ENCODE measurements around the gene POTEG.
"Not testable (repeated sequence)": the region's sequence is repeated elsewhere in the genome, so short reads cannot be mapped to it uniquely, and the experiment has no call there.

POTEG gene

GRCh38 chr14:19434241-19434640 is at the start of gene POTEG:
POTEG (minus strand) TSS chr14:19434341; CDS start chr14:19434289, 52 bp downstream.
- DNase-seq: not testable (repeated sequence)

DNA sequence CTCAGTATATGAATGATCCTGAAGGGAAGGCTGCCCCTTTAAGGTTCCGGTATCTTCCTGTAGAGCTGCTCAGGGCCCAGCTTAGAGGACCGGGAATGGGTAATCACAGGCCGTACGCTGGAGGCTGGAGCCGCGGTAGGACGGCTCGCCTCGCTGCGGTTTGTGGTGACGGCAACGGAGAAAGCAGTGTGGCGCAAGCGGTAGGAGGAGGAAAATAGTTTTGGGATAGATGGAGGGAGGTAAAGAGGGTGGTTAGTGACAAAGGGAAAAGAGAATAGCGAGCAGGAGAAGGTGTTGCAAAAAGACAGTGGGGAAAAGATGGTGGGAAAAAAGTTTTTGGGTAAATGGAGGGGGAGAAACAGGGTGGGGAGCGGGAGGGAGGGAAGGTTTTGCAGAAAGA is 48.0 kb upstream of the POTEG start:
- DNase-seq: not testable (repeated sequence)

DNA sequence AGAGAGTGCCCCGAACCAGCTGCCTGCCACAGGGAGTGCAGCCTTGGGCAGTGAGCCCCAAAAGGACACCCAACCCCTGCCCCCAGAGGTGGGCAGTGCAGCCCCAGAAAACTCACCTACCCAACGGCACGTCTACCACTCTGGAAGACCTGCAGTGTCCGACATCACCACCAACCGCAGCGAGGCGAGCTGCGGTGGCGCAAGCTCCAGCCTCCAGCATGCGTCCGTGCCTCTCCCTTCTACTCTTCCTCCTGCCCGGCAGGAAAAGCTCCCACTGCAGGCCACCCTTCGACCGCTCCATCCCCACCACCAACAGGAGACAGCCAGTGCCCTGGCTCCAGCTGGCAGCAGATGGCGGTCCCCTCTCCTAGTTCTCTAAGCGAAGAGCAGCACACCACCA is 47.3 kb upstream of the POTEG start:
- not testable (repeated sequence) for DNase-seq

- not testable (repeated sequence) for DNase-seq
Observed at GRCh38 chr14:19480491-19480890, 46.4 kb upstream of the POTEG start.

DNA sequence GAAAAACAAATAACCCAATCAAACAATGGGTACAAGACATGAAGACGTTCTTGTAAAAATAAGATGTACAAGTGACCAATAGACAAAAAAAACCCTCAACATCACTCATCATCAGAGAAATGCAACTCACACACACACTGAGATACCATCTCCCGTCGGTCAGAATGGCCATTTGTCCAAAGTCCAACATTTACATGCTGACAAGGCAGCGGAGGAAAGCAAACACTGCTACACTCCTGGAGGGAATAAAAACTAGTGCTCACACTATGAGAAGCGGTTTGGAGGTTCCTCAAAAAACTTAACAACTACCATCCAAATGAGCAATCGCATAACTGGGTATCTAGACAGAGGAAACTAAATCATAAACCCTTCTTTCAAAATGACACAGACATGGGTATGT is 11.6 kb upstream of the POTEG start:
- not testable (repeated sequence) for DNase-seq

DNA sequence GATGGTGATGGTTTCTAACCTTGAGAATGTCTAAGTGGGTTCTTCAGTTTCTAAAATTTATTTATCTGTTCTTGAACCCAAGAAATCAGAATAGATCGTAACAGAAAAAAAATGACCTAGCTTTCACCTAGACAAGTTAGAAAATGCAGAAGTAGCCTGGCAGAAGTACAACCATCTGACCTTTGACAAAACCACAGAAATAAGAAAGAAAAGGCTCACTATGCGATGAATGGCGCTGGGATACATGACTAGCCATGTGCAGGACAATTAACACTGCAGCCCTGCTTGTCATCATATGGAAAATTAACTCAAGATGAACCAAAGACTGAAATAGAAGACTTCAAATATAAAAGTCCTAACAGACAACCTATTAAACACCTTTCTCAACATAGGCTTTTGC is 5.7 kb upstream of the POTEG start:
- not testable (repeated sequence) for DNase-seq

GRCh38 chr14:19439219-19439618 is 5.1 kb upstream of the POTEG start:
- DNase-seq: not testable (repeated sequence)

- not testable (repeated sequence) for DNase-seq
Observed at GRCh38 chr14:19437126-19437443, 2.9 kb upstream of the POTEG start.

DNA sequence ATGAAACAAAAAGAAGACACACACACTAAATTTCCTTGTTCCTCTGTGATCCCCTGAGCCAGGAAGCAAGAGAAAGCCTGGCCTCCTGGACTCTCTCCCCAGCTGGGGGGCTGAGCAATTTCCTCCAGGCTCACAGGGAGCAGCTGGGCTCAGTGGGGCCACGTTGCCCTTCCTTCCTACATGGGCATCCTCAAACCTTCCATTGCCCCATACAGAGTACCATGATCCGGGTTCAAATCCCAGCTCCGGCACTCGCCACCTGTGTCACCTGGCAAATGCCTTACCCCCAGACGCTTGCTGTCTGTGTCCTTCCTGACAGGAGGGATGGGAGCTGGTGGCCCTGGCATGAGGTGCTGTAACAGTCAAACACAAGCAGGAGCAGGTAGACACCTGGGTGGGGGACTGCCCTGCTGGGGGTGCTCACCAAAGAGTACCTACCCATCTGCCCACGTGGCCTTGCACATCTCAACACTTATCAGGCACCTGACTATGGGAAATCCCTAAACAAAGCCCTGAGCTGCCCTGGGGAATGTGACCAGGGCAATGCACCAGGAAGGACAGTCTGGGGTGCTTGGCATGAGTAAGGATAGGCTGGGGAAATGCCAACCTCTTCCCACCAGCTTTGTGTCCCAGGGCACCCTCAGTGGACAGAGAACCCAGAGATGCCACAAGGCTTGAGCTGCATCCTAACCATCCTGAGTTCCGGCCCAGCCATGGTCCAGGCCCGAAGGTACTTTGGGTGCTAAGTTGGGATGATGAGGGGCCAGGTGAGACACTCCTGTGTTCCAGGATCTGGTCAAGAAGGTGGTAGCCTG is 2.4 kb upstream of the POTEG start:
- not testable (repeated sequence) for DNase-seq

- not testable (repeated sequence) for DNase-seq
Observed at GRCh38 chr14:19435852-19436251, 1.7 kb upstream of the POTEG start.

- DNase-seq: not testable (repeated sequence)
Observed at GRCh38 chr14:19434891-19435290, 750 bp upstream of the POTEG start.

DNA sequence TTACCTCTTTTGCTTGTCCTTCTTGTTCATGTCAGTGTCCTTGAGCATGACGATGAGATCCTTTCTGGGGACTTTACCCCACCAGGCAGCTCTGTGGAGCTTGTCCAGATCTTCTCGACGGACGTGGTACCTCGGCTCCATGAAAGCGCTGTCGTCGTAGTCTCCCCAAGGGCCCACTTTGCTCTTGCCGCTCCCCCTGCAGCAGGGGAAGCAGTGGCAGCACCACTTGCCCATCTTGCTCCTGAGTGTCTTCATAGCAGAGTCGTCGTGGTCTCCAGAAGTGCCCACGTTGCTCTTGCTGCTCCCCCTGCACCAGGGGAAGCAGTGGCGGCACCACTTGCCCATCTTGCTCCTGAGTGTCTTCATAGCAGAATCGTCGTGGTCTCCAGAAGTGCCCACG is 376 bp downstream of the POTEG start:
- not testable (repeated sequence) for DNase-seq

DNA sequence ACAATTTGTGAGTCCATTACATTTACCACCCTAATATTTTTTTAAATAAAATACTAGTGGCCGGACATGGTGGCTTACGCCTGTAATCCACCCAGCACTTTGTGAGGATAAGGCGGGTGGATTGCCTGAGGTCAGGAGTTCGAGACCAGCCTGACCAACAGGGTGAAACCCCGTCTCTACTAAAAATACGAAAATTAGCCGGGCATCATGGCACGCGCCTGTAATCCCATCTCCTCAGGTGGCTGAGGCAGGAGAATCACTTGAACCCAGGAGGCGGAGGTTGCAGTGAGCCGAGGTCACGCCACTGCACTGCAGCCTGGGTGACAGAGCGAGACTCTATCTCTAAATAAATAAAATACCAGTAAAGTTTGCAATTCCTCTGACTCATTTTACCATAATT is 25.6 kb downstream of the POTEG start:
- DNase-seq: not testable (repeated sequence)

DNA sequence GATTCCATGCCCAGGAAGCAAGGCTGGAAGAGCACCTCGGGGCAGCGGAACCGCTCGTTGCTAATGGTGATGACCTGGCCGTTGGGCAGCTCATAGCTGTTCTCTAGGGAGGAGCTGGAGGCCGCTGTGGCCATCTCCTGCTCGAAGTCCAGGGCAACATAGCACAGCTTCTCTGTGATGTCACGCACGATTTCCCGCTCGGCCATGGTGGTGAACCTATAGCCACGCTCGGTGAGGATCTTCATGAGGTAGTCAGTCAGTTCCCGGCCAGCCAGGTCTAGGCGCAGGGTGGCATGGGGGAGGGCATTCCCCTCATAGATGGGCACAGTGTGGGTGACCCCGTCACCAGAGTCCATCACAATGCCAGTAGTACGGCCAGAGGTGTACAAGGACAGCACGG is 32.0 kb downstream of the POTEG start:
- not testable (repeated sequence) for DNase-seq

DNA sequence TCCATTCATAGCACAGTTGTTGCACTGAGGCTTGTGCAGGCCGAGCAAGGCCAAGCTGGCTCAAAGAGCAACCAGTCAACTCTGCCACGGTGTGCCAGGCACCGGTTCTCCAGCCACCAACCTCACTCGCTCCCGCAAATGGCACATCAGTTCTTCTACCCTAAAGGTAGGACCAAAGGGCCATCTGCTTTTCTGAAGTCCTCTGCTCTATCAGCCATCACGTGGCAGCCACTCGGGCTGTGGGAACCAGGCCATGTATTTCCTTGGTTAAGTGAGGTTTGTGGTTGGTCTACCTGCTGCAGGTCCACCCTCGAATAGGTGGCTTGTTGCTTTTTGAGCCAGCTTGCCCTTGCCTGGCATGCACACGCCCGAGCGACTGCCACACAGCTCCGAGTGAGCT is 39.4 kb downstream of the POTEG start:
- not testable (repeated sequence) for DNase-seq

DNA sequence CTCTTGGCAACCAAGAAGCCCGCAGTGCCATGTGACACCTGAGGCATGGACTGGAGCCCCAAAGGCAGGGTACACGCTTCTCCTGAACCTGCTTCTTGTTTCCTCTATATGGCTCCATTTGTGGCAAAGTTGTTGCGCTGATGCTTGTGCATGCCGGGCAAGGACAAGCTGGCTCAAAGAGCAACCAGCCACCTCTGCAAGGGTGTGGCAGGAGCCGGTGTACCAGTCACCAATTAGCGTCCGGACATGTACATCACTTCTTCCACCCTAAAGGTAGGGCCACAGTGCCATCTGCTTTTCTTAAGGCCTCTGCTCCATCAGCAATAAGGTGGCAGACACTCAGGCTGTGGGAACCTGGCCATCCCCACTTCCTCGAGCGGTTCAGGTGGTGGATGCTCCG is 43.9 kb downstream of the POTEG start:
- not testable (repeated sequence) for DNase-seq

DNA sequence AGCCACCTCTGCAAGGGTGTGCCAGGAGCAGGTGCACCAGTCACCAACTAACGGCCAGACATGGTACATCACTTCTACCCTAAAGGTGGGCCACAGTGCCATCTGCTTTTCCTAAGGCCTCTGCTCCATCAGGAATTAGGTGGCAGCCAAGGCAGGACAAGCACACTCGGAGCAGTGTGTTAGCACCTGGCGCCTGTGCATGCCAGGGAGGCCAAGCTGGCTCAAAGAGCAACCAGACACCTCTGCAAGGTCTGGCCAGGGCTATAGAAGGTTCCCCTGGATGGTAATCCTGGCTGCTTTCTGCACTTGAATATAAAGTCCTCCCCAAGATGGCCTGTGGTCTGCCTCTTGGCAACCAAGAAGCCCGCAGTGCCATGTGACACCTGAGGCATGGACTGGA is 45.4 kb downstream of the POTEG start:
- not testable (repeated sequence) for DNase-seq

DNA sequence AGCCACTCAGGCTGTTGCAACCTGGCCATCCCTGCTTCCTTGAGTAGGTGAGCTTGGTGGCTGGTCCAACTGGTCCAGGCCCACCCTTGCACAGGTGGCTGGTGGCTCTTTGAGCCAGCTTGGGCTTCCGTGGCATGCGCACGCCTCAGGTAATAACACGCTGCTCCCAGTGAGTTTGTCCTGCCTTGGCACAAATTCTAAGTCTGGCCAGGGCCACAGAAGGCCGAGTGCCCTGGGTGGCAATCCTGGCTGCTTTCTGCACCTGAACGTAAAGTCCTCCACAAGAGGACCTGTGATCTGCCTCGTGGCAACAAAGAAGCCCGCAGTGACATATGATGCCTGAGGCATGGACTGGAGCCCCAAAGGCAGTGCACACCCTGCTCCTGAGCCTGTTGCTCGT is 47.1 kb downstream of the POTEG start:
- not testable (repeated sequence) for DNase-seq

DNA sequence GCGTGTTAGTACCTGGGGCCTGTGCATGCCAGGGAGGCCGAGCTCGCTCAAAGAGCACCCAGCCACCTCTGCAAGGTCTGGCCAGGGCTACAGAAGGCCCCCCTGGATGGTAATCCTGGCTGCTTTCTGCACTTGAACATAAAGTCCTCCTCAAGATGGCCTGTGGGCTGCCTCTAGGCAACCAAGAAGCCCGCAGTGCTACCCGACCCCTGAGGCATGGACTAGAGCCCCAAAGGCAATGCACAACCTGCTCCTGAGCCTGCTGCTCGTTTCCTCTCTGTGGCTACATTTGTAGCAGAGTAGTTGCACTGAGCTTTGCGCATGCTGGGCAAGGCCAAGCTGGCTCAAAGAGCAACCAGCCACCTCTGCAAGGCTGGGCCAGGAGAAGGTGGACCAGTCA is 47.8 kb downstream of the POTEG start:
- DNase-seq: not testable (repeated sequence)

DNA sequence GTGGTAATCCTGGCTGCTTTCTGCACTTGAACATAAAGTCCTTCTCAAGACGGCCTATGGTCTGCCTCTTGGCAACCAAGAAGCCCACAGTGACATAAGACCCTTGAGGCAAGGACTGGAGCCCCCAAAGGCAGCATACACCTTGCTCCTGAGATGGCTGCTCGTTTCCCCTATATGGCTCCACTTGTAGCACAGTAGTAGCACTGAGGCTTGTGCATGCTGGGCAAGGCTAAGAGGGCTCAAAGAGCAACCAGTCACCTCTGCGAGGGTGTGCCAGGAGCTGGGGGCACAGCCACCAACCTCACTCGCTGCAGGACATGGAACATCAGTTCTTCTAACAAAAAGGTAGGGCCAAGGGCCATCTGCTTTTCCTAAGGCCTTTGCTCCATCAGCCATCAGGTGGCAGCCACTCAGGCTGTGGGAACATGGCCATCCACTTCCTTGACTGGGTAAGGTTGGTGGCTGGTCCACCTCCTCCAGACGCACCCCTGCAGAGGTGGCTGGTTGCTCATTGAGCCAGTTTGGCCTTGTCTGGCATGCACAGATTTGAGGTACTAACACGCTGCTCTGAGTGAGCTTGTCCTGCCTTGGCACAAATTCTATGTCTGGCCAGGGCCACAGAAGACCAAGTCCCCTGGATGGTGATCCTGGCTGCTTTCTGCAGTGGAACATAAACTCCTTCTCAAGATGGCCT is 49.9 kb downstream of the POTEG start:
- not testable (repeated sequence) for DNase-seq

DNA sequence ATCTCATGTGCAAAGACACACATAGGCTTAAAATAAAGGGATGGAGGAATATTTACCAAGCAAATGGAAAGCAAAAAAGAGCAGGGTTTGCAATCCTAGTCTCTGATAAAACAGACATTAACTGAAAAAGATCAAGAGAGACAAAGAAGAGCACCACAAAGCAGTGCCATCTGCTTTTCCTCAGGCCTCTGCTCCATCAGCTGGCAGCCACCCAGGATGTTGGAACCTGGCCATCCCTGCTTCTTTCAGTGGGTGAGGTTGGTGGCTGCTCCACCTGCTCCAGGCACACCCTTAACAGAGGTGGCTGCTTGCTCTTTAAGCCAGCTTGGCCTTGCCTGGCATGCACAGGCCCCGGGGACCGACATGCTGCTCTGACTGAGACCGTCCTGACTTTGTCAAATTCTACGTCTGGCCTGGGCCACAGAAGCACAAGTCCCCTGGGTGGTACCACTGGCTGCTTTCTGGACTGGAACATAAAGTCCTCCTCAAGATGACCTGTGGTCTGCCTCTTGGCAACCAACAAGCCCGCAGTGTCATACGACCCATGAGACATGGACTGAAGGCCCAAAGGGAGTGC is 51.0 kb downstream of the POTEG start:
- DNase-seq: not testable (repeated sequence)

DNA sequence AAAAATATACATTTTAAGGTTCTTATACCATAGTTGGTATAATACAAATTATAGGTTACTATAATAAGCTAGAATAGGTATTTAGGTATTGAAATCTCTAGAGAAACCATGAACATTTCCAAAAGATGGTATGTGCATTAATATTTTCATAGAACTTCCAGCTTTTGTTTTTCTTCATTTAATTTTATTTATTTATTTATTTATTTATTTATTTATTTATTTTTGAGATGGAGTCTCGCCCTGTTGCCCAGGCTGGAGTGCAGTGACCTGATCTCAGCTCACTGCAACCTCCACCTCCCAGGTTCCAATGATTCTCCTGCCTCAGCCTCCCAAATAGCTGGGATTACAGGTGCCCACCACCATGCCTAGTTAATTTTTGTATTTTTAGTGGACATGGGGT is 54.0 kb downstream of the POTEG start:
- not testable (repeated sequence) for DNase-seq

- DNase-seq: not testable (repeated sequence)
Observed at GRCh38 chr14:19374451-19374903, 59.7 kb downstream of the POTEG start.

Data from NCI-H524 (cell line).